Measurements from ENCODE around the gene SEMA3G. TPM values are rescaled to one million over a fixed set of nuclear protein-coding genes. Genes with fewer than 3 reads are reported as not detected.

The SEMA3G gene
- total RNA-seq, 1 experiment from 2014 or later, result 0.33 TPM

DNA sequence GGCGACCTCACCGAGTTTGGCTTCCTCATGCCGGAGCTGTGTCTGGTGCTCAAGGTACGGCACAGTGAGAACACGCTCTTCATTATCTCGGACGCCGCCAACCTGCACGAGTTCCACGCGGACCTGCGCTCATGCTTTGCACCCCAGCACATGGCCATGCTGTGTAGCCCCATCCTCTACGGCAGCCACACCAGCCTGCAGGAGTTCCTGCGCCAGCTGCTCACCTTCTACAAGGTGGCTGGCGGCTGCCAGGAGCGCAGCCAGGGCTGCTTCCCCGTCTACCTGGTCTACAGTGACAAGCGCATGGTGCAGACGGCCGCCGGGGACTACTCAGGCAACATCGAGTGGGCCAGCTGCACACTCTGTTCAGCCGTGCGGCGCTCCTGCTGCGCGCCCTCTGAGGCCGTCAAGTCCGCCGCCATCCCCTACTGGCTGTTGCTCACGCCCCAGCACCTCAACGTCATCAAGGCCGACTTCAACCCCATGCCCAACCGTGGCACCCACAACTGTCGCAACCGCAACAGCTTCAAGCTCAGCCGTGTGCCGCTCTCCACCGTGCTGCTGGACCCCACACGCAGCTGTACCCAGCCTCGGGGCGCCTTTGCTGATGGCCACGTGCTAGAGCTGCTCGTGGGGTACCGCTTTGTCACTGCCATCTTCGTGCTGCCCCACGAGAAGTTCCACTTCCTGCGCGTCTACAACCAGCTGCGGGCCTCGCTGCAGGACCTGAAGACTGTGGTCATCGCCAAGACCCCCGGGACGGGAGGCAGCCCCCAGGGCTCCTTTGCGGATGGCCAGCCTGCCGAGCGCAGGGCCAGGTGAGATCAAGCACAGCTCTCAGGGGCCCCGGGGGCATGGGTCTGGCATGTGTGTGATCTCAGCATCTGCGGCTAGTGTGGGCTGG is 43.1 kb upstream of the SEMA3G start:
- no peak for DNase-seq
- no peak overlapping the region for H3K27ac Mint-ChIP-seq (ENCODE audit: unreplicated experiment)
- CTCF ChIA-PET, result interaction anchor here (0.6 kb wide), 1 partner anchor 55 kb away, joined by 3 read pairs; no protein-coding TSS in a partner anchor
- TF ChIP-seq CTCF (IDR thresholded peaks at IDR 0.05; ENCODE audit: unreplicated experiment), result no peak
- H3K36me3 Mint-ChIP-seq (ENCODE audit: insufficient read depth, unreplicated experiment), result peaks cover 10% of the 10 kb centered on the region
- no peaks in the 10 kb centered on the region for H3K27me3 Mint-ChIP-seq (ENCODE audit: unreplicated experiment)
- intact Hi-C loops (cut with micrococcal nuclease; ENCODE audit: unreplicated experiment), result no loop called here
- no peaks in the 10 kb centered on the region for H3K9me3 Mint-ChIP-seq (ENCODE audit: low read depth, unreplicated experiment)
- no peak overlapping the region for H3K4me3 Mint-ChIP-seq (ENCODE audit: low read depth, unreplicated experiment)
- no TSS peak for BruUV-seq (replicated peaks)
- no peaks in the 10 kb centered on the region for H3K4me1 Mint-ChIP-seq (ENCODE audit: low read depth, unreplicated experiment)

DNA sequence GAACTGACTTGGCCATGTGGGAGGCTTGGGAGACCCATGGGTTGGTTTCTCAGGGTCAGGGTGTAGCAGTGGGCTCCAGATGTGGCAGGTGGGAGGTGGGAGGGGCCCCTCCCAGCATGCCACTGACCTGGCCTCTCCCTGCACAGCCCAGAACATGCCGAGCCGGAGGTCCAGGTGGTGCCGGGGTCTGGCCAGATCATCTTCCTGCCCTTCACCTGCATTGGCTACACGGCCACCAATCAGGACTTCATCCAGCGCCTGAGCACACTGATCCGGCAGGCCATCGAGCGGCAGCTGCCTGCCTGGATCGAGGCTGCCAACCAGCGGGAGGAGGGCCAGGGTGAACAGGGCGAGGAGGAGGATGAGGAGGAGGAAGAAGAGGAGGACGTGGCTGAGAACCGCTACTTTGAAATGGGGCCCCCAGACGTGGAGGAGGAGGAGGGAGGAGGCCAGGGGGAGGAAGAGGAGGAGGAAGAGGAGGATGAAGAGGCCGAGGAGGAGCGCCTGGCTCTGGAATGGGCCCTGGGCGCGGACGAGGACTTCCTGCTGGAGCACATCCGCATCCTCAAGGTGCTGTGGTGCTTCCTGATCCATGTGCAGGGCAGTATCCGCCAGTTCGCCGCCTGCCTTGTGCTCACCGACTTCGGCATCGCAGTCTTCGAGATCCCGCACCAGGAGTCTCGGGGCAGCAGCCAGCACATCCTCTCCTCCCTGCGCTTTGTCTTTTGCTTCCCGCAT is 42.3 kb upstream of the SEMA3G start:
- H3K27me3 Mint-ChIP-seq (ENCODE audit: unreplicated experiment), result no peaks in the 10 kb centered on the region
- H3K4me1 Mint-ChIP-seq (ENCODE audit: low read depth, unreplicated experiment), result no peaks in the 10 kb centered on the region
- no peak for DNase-seq
- no peak for TF ChIP-seq CTCF (IDR thresholded peaks at IDR 0.05; ENCODE audit: unreplicated experiment)
- H3K36me3 Mint-ChIP-seq (ENCODE audit: insufficient read depth, unreplicated experiment), result peaks cover 10% of the 10 kb centered on the region
- H3K9me3 Mint-ChIP-seq (ENCODE audit: low read depth, unreplicated experiment), result no peaks in the 10 kb centered on the region
- intact Hi-C loops (cut with micrococcal nuclease; ENCODE audit: unreplicated experiment), result no loop called here
- CTCF ChIA-PET, result no interaction called here
- H3K27ac Mint-ChIP-seq (ENCODE audit: unreplicated experiment), result no peak overlapping the region
- H3K4me3 Mint-ChIP-seq (ENCODE audit: low read depth, unreplicated experiment), result no peak overlapping the region
- BruUV-seq (replicated peaks), result no TSS peak

GRCh38 chr3:52484680-52485461 is 40.0 kb upstream of the SEMA3G start:
- no peak for TF ChIP-seq CTCF (IDR thresholded peaks at IDR 0.05; ENCODE audit: unreplicated experiment)
- H3K27me3 Mint-ChIP-seq (ENCODE audit: unreplicated experiment), result no peaks in the 10 kb centered on the region
- H3K4me3 Mint-ChIP-seq (ENCODE audit: low read depth, unreplicated experiment), result no peak overlapping the region
- DNase-seq, result no peak
- H3K27ac Mint-ChIP-seq (ENCODE audit: unreplicated experiment), result no peak overlapping the region
- no peaks in the 10 kb centered on the region for H3K4me1 Mint-ChIP-seq (ENCODE audit: low read depth, unreplicated experiment)
- H3K36me3 Mint-ChIP-seq (ENCODE audit: insufficient read depth, unreplicated experiment), result peaks cover 5% of the 10 kb centered on the region
- BruUV-seq (replicated peaks), result no TSS peak
- no peaks in the 10 kb centered on the region for H3K9me3 Mint-ChIP-seq (ENCODE audit: low read depth, unreplicated experiment)
- CTCF ChIA-PET, result no interaction called here
- intact Hi-C loops (cut with micrococcal nuclease; ENCODE audit: unreplicated experiment), result no loop called here

GRCh38 chr3:52483577-52484381 is 38.9 kb upstream of the SEMA3G start:
- H3K27me3 Mint-ChIP-seq (ENCODE audit: unreplicated experiment), result no peaks in the 10 kb centered on the region
- intact Hi-C loops (cut with micrococcal nuclease; ENCODE audit: unreplicated experiment), result no loop called here
- H3K4me1 Mint-ChIP-seq (ENCODE audit: low read depth, unreplicated experiment), result no peaks in the 10 kb centered on the region
- H3K4me3 Mint-ChIP-seq (ENCODE audit: low read depth, unreplicated experiment), result no peak overlapping the region
- H3K36me3 Mint-ChIP-seq (ENCODE audit: insufficient read depth, unreplicated experiment), result peaks cover 9% of the 10 kb centered on the region
- no peak for TF ChIP-seq CTCF (IDR thresholded peaks at IDR 0.05; ENCODE audit: unreplicated experiment)
- no peak overlapping the region for H3K27ac Mint-ChIP-seq (ENCODE audit: unreplicated experiment)
- H3K9me3 Mint-ChIP-seq (ENCODE audit: low read depth, unreplicated experiment), result no peaks in the 10 kb centered on the region
- CTCF ChIA-PET, result no interaction called here
- no peak for DNase-seq
- no TSS peak for BruUV-seq (replicated peaks)
